Parathyroid adenoma (tissue), 2 donors: Measurements from ENCODE around the gene NCOA1.

ENCODE experiments used
- H2AFZ ChIP-seq: fragments of 300-600 bp; sonication (generic); one replicate; pipeline ENCODE4 v1.7.0; 2017; ENCODE audit warnings: antibody characterized with exemption, mild to moderate bottlenecking
- H3K27ac ChIP-seq: fragments of 300-600 bp; sonication (generic); one replicate; pipeline ENCODE4 v1.7.0; 2017
- H3K27me3 ChIP-seq: fragments of 300-600 bp; sonication (generic); one replicate; pipeline ENCODE4 v1.7.0; 2017; ENCODE audit warnings: low read length; ENCODE audit not compliant: control insufficient read depth, insufficient read depth
- H3K36me3 ChIP-seq: fragments of 300-600 bp; sonication (generic); one replicate; pipeline ENCODE4 v1.7.0; 2017; ENCODE audit warnings: low read length; ENCODE audit not compliant: control insufficient read depth, insufficient read depth
- H3K4me1 ChIP-seq: fragments of 300-600 bp; sonication (generic); one replicate; pipeline ENCODE4 v1.7.0; 2017; ENCODE audit warnings: control low read depth
- H3K4me2 ChIP-seq: fragments of 300-600 bp; sonication (generic); one replicate; pipeline ENCODE4 v1.7.0; 2017; ENCODE audit warnings: low read length
- H3K4me3 ChIP-seq: fragments of 300-600 bp; sonication (generic); one replicate; pipeline ENCODE4 v1.7.0; 2017; ENCODE audit warnings: low read depth, low read length
- H3K79me2 ChIP-seq: fragments of 300-600 bp; sonication (generic); one replicate; pipeline ENCODE4 v1.7.0; 2017; ENCODE audit warnings: control low read depth
- H3K9ac ChIP-seq: fragments of 300-600 bp; sonication (generic); one replicate; pipeline ENCODE4 v1.7.0; 2017; ENCODE audit warnings: mild to moderate bottlenecking
- H3K9me3 ChIP-seq: fragments of 300-600 bp; sonication (generic); one replicate; pipeline ENCODE4 v1.7.0; 2017; ENCODE audit warnings: low read length; ENCODE audit not compliant: control insufficient read depth
- CTCF ChIP-seq: fragments of 300-600 bp; sonication (generic); IDR thresholded peaks from one replicate; pipeline ENCODE4 v1.7.0; 2017; ENCODE audit warnings: antibody characterized with exemption, mild to moderate bottlenecking
- donor health status: primary hyperparathyroidism.

NCOA1 gene

GRCh38 chr2:24806661-24807036, 315.6 kb downstream of the NCOA1 start:
- H3K9me3 ChIP-seq = no peaks in the 10 kb centered on the region
- H3K9ac ChIP-seq = no peak overlapping the region
- no peak overlapping the region for H3K4me3 ChIP-seq
- H2AFZ ChIP-seq = no peak overlapping the region
- H3K27me3 ChIP-seq = no peaks in the 10 kb centered on the region
- no peak overlapping the region for H3K27ac ChIP-seq
- no peak overlapping the region for H3K4me2 ChIP-seq
- no peak for TF ChIP-seq CTCF
- H3K4me1 ChIP-seq = no peaks in the 10 kb centered on the region
- peaks cover 3% of the 10 kb centered on the region for H3K79me2 ChIP-seq
- no peaks in the 10 kb centered on the region for H3K36me3 ChIP-seq

- no peak for TF ChIP-seq CTCF
- H3K9me3 ChIP-seq = no peaks in the 10 kb centered on the region
- no peak overlapping the region for H3K9ac ChIP-seq
Measured at GRCh38 chr2:24809316-24810007, 318.4 kb downstream of the NCOA1 start.

GRCh38 chr2:24813691-24814137, 322.7 kb downstream of the NCOA1 start:
- Histone ChIP-seq H3K4me3 (no peak overlapping the region), H3K27ac (no peak overlapping the region), H3K27me3 (no peaks in the 10 kb centered on the region), H2AFZ (no peak overlapping the region), H3K9ac (no peak overlapping the region), H3K36me3 (no peaks in the 10 kb centered on the region), H3K79me2 (peaks cover 3% of the 10 kb centered on the region), H3K4me1 (no peaks in the 10 kb centered on the region), H3K9me3 (no peaks in the 10 kb centered on the region), H3K4me2 (no peak overlapping the region)
- no peak for TF ChIP-seq CTCF

More at GRCh38 chr2:24809316-24810007, 318.4 kb downstream of the NCOA1 start:
- Histone ChIP-seq H2AFZ (no peak overlapping the region), H3K4me3 (no peak overlapping the region), H3K4me1 (no peaks in the 10 kb centered on the region), H3K4me2 (no peak overlapping the region), H3K27ac (no peak overlapping the region), H3K27me3 (no peaks in the 10 kb centered on the region), H3K79me2 (peaks cover 3% of the 10 kb centered on the region), H3K36me3 (no peaks in the 10 kb centered on the region)

GRCh38 chr2:24814516-24814915, 323.5 kb downstream of the NCOA1 start:
- no peak overlapping the region for H3K4me3 ChIP-seq
- no peaks in the 10 kb centered on the region for H3K9me3 ChIP-seq
- H3K9ac ChIP-seq = no peak overlapping the region
- H3K4me1 ChIP-seq = no peaks in the 10 kb centered on the region
- no peak for TF ChIP-seq CTCF
- H3K27me3 ChIP-seq = no peaks in the 10 kb centered on the region
- H3K27ac ChIP-seq = no peak overlapping the region
- H2AFZ ChIP-seq = no peak overlapping the region
- H3K79me2 ChIP-seq = peaks cover 3% of the 10 kb centered on the region
- H3K36me3 ChIP-seq = no peaks in the 10 kb centered on the region
- no peak overlapping the region for H3K4me2 ChIP-seq

GRCh38 chr2:24815171-24815570, 324.1 kb downstream of the NCOA1 start:
- Histone ChIP-seq H3K27me3 (no peaks in the 10 kb centered on the region), H3K4me1 (no peaks in the 10 kb centered on the region), H3K36me3 (no peaks in the 10 kb centered on the region), H2AFZ (no peak overlapping the region), H3K9me3 (no peaks in the 10 kb centered on the region), H3K9ac (no peak overlapping the region), H3K4me3 (no peak overlapping the region), H3K79me2 (peaks cover 3% of the 10 kb centered on the region), H3K4me2 (no peak overlapping the region), H3K27ac (no peak overlapping the region)
- no peak for TF ChIP-seq CTCF
